LNCaP clone FGC (cell line): ENCODE results near the gene NCS1.
A peak's percentile ranks its signal among the peaks of the same experiment; 100 is the strongest.

Experiments
- DNase-seq: peaks from one replicate; pipeline ENCODE4 v3.0.0-alpha.2; 2011; ENCODE audit warnings: low read depth
- H3K4me3 ChIP-seq: 2 replicates; pipeline ENCODE4 v1.5.1; 2011; ENCODE audit warnings: mild to moderate bottlenecking, low read depth, low read length, control low read depth
- CTCF ChIP-seq: IDR thresholded peaks from 2 replicates; pipeline ENCODE4 v1.5.1; 2012; ENCODE audit warnings: mild to moderate bottlenecking; ENCODE audit not compliant: control insufficient read depth, insufficient read depth; ENCODE audit errors: extremely low read depth

NCS1 gene

GRCh38 chr9:130156672-130157071 lies 15.5 kb upstream of the NCS1 start:
- H3K4me3 ChIP-seq: no peak overlapping the region
- no peak for DNase-seq
- TF ChIP-seq CTCF: 0 out of 2 replicates have a peak, but pooled peaks have one; percentile 15

GRCh38 chr9:130157079-130157478 lies 15.1 kb upstream of the NCS1 start:
- no peak overlapping the region for H3K4me3 ChIP-seq
- DNase-seq: no peak
- TF ChIP-seq CTCF: no peak

GRCh38 chr9:130158001-130158400 lies 14.2 kb upstream of the NCS1 start:
- no peak for TF ChIP-seq CTCF
- no peak for DNase-seq
- H3K4me3 ChIP-seq: no peak overlapping the region

GRCh38 chr9:130159057-130159456 lies 13.1 kb upstream of the NCS1 start:
- H3K4me3 ChIP-seq: no peak overlapping the region
- TF ChIP-seq CTCF: no peak
- no peak for DNase-seq

- no peak for TF ChIP-seq CTCF
- DNase-seq: no peak
- no peak overlapping the region for H3K4me3 ChIP-seq
Observed at GRCh38 chr9:130159915-130160670, 12.1 kb upstream of the NCS1 start.

- no peak for TF ChIP-seq CTCF
- no peak for DNase-seq
- H3K4me3 ChIP-seq: no peak overlapping the region
Observed at GRCh38 chr9:130160862-130161470, 11.2 kb upstream of the NCS1 start.
